Frontal cortex (tissue), 1 donor: ENCODE results near the gene CASP14. TPM values are rescaled to one million over a fixed set of nuclear protein-coding genes. Genes with fewer than 3 reads are reported as not detected.

Experiments
- total RNA-seq: library from RNA; depleted of rRNA; stranded (reverse); fragments of >200 nt; gene quantifications from one replicate; pipeline ENCODE4 v1.2.3, GENCODE V29; 2014

The CASP14 gene
- total RNA-seq, 1 donor from 2014 or later: not detected

Other genes starting within 250 kb of the CASP14 start
- not detected for gene OR7A5, start 214.3 kb upstream of the CASP14 start, total RNA-seq
- gene OR7C1, start 214.3 kb upstream of the CASP14 start, total RNA-seq: not detected
- not detected for gene OR7A10, start 200.6 kb upstream of the CASP14 start, total RNA-seq
- not detected for gene OR7A17, start 163.3 kb upstream of the CASP14 start, total RNA-seq
- not detected for gene OR7C2, start 108.0 kb upstream of the CASP14 start, total RNA-seq
- gene SLC1A6, start 69.6 kb upstream of the CASP14 start, total RNA-seq: 54.6 TPM
- gene OR1I1, start 32.7 kb downstream of the CASP14 start, total RNA-seq: under 0.01 TPM
- gene SYDE1, start 57.9 kb downstream of the CASP14 start, total RNA-seq: 1.2 TPM
- gene NOTCH3, start 151.5 kb downstream of the CASP14 start, total RNA-seq: 6.9 TPM
- under 0.01 TPM for gene EPHX3, start 183.0 kb downstream of the CASP14 start, total RNA-seq